Astrocyte (in vitro differentiated cells and primary cell): Measurements from ENCODE around the gene CPXM2. TPM values are rescaled to one million over a fixed set of nuclear protein-coding genes. Genes with fewer than 3 reads are reported as not detected.

Experiments
- DNase-seq: peaks from one replicate; pipeline ENCODE4 v3.0.0-alpha.2; 2010; ENCODE audit warnings: low read depth
- FAIRE-seq: peaks from 2 replicates; lab custom pipeline; 2011; peaks lifted over from hg19 to GRCh38; lab: Jason Lieb, UNC
- H2AFZ ChIP-seq: 2 replicates; pipeline ENCODE4 v1.6.0; 2012; ENCODE audit warnings: low read depth, low read length, inconsistent platforms
- H3K27ac ChIP-seq: 2 replicates; pipeline ENCODE4 v1.5.1; 2011; ENCODE audit warnings: low read depth, low read length, inconsistent platforms
- H3K27me3 ChIP-seq: 2 replicates; pipeline ENCODE4 v1.6.0; 2011; ENCODE audit warnings: low read length, inconsistent platforms; ENCODE audit not compliant: insufficient read depth
- H3K36me3 ChIP-seq: 2 replicates; pipeline ENCODE4 v1.5.1; 2011; ENCODE audit warnings: low read length, inconsistent platforms; ENCODE audit not compliant: insufficient read depth
- H3K4me1 ChIP-seq: 2 replicates; pipeline ENCODE4 v1.5.1; 2011; ENCODE audit warnings: low read length, inconsistent platforms; ENCODE audit not compliant: insufficient read depth
- H3K4me2 ChIP-seq: 2 replicates; pipeline ENCODE4 v1.6.0; 2012; ENCODE audit warnings: low read length, inconsistent platforms
- H3K4me3 ChIP-seq: 2 replicates; pipeline ENCODE4 v1.5.1; 2011; ENCODE audit warnings: low read depth, mild to moderate bottlenecking, low read length, inconsistent platforms; ENCODE audit not compliant: insufficient read depth
- H3K79me2 ChIP-seq: 2 replicates; pipeline ENCODE4 v1.6.0; 2012; ENCODE audit warnings: mild to moderate bottlenecking, low read length, inconsistent platforms; ENCODE audit not compliant: insufficient read depth
- H3K9ac ChIP-seq: 2 replicates; pipeline ENCODE4 v1.6.0; 2012; ENCODE audit warnings: mild to moderate bottlenecking, low read length, inconsistent platforms
- H3K9me3 ChIP-seq: 2 replicates; pipeline ENCODE4 v1.5.1; 2012; ENCODE audit warnings: low read depth, mild to moderate bottlenecking, low read length, inconsistent platforms; ENCODE audit not compliant: insufficient read depth
- H4K20me1 ChIP-seq: 2 replicates; pipeline ENCODE4 v1.6.0; 2012; ENCODE audit warnings: low read length, inconsistent platforms; ENCODE audit not compliant: insufficient read depth
- H3K27ac Mint-ChIP-seq: one replicate; pipeline ENCODE4 v1.8.0; 2021; ENCODE audit warnings: mild to moderate bottlenecking, mixed read lengths; ENCODE audit not compliant: unreplicated experiment
- H3K27me3 Mint-ChIP-seq: one replicate; pipeline ENCODE4 v1.8.0; 2021; ENCODE audit warnings: low read depth, mixed read lengths; ENCODE audit not compliant: unreplicated experiment
- H3K36me3 Mint-ChIP-seq: one replicate; pipeline ENCODE4 v1.8.0; 2021; ENCODE audit warnings: low read depth, mixed read lengths; ENCODE audit not compliant: unreplicated experiment
- H3K4me1 Mint-ChIP-seq: one replicate; pipeline ENCODE4 v1.8.0; 2021; ENCODE audit warnings: low read depth, mixed read lengths; ENCODE audit not compliant: unreplicated experiment
- H3K4me3 Mint-ChIP-seq: one replicate; pipeline ENCODE4 v1.8.0; 2021; ENCODE audit warnings: mild to moderate bottlenecking, moderate library complexity, mixed read lengths; ENCODE audit not compliant: unreplicated experiment
- H3K9me3 Mint-ChIP-seq: one replicate; pipeline ENCODE4 v1.8.0; 2021; ENCODE audit warnings: mild to moderate bottlenecking, mixed read lengths; ENCODE audit not compliant: unreplicated experiment
- EZH2 ChIP-seq: IDR thresholded peaks from 2 replicates; pipeline ENCODE4 v1.6.1; 2012; ENCODE audit warnings: mild to moderate bottlenecking, low read length, inconsistent platforms; ENCODE audit not compliant: insufficient read depth
- total RNA-seq: library from RNA; stranded (reverse); gene quantifications from 2 replicates; pipeline ENCODE4 v1.2.1, GENCODE V29; 2021
- TF ChIP-seq, protein P1 (sequence below): IDR thresholded peaks from 2 replicates; pipeline ENCODE4 v1.5.1; 2011; ENCODE audit warnings: low read depth, mild to moderate bottlenecking, inconsistent platforms, low read length, moderate library complexity; ENCODE audit not compliant: insufficient read depth

CPXM2 gene
- total RNA-seq, 1 donor from 2014 or later: 5.2 TPM

DNA sequence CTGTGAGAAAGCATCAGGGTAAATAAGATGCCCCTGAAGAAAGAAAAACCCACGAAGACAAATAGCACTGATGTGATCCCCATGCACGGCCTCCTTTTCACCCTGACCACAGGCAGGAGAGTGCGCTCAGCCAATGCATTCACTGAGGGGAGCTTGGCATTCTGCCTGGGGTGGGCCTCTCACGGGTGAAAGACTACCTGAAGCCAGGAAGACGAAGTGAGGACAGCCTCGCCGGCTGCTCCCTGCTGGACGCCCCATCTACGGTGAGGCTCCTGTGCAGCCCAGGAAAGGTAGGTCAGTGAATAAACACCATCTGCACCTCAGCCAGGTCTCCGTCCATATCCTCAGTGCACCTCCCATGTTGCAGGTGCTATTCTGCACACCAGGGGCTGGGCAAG, 32.0 kb downstream of the CPXM2 start:
- Histone ChIP-seq H3K4me3 (no peak overlapping the region), H3K36me3 (no peaks in the 10 kb centered on the region), H3K4me2 (no peak overlapping the region), H3K9me3 (no peaks in the 10 kb centered on the region), H3K79me2 (no peaks in the 10 kb centered on the region), H3K27ac (no peak overlapping the region), H3K27me3 (no peaks in the 10 kb centered on the region), H4K20me1 (no peaks in the 10 kb centered on the region), H2AFZ (no peak overlapping the region), H3K9ac (no peak overlapping the region), H3K4me1 (no peaks in the 10 kb centered on the region)
- H3K27me3 Mint-ChIP-seq: peaks cover 11% of the 10 kb centered on the region
- H3K9me3 Mint-ChIP-seq: peaks cover 3% of the 10 kb centered on the region
- FAIRE-seq (no peak), DNase-seq (no peak)
- peaks cover 3% of the 10 kb centered on the region for H3K36me3 Mint-ChIP-seq
- H3K4me3 Mint-ChIP-seq: no peak overlapping the region
- H3K4me1 Mint-ChIP-seq: peaks cover 10% of the 10 kb centered on the region
- TF ChIP-seq EZH2: no peak
- TF ChIP-seq, protein P1, sequence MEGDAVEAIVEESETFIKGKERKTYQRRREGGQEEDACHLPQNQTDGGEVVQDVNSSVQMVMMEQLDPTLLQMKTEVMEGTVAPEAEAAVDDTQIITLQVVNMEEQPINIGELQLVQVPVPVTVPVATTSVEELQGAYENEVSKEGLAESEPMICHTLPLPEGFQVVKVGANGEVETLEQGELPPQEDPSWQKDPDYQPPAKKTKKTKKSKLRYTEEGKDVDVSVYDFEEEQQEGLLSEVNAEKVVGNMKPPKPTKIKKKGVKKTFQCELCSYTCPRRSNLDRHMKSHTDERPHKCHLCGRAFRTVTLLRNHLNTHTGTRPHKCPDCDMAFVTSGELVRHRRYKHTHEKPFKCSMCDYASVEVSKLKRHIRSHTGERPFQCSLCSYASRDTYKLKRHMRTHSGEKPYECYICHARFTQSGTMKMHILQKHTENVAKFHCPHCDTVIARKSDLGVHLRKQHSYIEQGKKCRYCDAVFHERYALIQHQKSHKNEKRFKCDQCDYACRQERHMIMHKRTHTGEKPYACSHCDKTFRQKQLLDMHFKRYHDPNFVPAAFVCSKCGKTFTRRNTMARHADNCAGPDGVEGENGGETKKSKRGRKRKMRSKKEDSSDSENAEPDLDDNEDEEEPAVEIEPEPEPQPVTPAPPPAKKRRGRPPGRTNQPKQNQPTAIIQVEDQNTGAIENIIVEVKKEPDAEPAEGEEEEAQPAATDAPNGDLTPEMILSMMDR: no peak
- no peak overlapping the region for H3K27ac Mint-ChIP-seq

DNA sequence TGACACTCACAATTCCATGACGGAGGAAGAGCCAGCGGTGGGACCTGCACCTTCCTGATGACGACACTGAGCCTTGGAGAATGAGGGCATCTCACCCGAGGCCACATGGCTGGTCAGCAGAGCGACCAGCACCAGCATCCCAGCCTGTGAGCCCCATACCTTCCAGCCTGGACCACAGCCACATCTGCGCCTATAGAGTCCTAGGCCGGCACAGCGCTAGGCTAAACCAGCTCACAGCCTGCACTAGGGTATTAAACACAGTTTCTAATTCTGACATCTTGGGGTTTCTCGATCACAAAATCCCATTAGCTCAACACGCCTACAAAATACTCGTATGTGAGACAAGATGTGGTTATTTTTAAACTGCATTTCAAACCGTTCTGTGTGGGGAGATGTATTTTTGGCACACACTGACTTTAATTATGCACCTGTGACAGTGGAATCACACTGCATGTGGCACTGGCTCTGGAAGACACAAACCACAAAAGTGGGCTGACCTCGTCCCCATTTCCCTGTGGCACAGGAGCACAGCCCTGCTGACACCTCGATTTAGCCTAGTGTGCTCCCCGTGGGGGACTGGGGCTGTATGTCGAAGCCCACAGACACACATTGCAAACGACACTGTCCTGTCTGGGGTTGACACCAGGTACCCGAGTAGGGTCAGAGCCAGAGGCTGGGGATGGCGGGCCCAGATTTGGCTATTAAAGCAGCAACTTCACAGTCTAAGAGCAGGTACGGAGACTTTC, 32.5 kb downstream of the CPXM2 start:
- no peaks in the 10 kb centered on the region for H3K4me1 ChIP-seq
- H3K4me3 ChIP-seq: no peak overlapping the region
- FAIRE-seq (no peak), DNase-seq (no peak)
- Mint-ChIP-seq H3K9me3 (peaks cover 3% of the 10 kb centered on the region), H3K36me3 (peaks cover 3% of the 10 kb centered on the region), H3K4me3 (no peak overlapping the region), H3K27ac (no peak overlapping the region), H3K27me3 (peaks cover 11% of the 10 kb centered on the region), H3K4me1 (peaks cover 10% of the 10 kb centered on the region)
- no peaks in the 10 kb centered on the region for H3K27me3 ChIP-seq
- H3K79me2 ChIP-seq: no peaks in the 10 kb centered on the region
- H2AFZ ChIP-seq: no peak overlapping the region
- no peak overlapping the region for H3K9ac ChIP-seq
- no peaks in the 10 kb centered on the region for H4K20me1 ChIP-seq
- no peak overlapping the region for H3K4me2 ChIP-seq
- H3K36me3 ChIP-seq: no peaks in the 10 kb centered on the region
- TF ChIP-seq, protein P1: no peak
- TF ChIP-seq EZH2: no peak
- no peak overlapping the region for H3K27ac ChIP-seq
- H3K9me3 ChIP-seq: no peaks in the 10 kb centered on the region

DNA sequence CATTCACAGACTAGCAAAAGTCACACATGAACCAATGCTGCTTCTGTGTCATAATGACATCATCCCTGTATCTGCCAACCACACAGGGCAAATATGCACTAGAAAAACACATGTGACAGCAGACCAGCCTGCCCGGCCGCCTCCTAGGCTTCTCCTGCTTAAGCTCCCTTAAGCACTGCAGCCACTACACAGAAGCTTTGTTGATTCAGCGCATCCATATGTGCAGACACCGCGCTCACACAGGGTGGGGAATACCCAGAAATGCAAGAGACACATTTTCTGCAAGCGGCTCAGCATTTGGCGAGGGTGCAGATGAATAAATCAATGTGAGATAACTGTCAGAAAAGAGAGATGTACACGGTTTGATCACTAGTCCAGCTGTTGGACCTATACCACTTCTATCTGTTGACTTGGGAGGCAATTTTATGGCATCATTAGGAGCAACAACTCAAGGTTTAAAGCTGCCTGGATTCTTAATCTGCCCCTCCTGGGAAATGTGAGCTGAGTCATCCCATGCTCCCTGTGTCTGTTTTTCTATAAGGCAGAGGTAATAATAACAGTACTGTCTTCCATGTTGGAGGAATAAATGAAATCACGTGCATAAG, 33.4 kb downstream of the CPXM2 start:
- TF ChIP-seq, protein P1: no peak
- TF ChIP-seq EZH2: no peak

More for the DNA sequence above, 33.4 kb downstream of the CPXM2 start:
- peak overlapping the region; percentile 63 for H3K27ac Mint-ChIP-seq
- FAIRE-seq (no peak), DNase-seq (no peak)
- H3K4me3 Mint-ChIP-seq: no peak overlapping the region
- H3K27me3 Mint-ChIP-seq: peaks cover 13% of the 10 kb centered on the region
- Histone ChIP-seq H4K20me1 (no peaks in the 10 kb centered on the region), H3K27ac (no peak overlapping the region), H3K4me1 (no peaks in the 10 kb centered on the region), H3K9me3 (no peaks in the 10 kb centered on the region), H3K9ac (no peak overlapping the region), H3K4me2 (no peak overlapping the region), H3K27me3 (no peaks in the 10 kb centered on the region), H3K79me2 (no peaks in the 10 kb centered on the region), H2AFZ (no peak overlapping the region), H3K4me3 (no peak overlapping the region), H3K36me3 (no peaks in the 10 kb centered on the region)
- H3K9me3 Mint-ChIP-seq: peaks cover 3% of the 10 kb centered on the region
- peaks cover 3% of the 10 kb centered on the region for H3K36me3 Mint-ChIP-seq
- H3K4me1 Mint-ChIP-seq: peaks cover 10% of the 10 kb centered on the region
